Bronchial epithelial cell (primary cell): ENCODE results near the gene SHISA8. TPM values are rescaled to one million over a fixed set of nuclear protein-coding genes. Genes with fewer than 3 reads are reported as not detected.

Experiments
- DNase-seq: peaks from one replicate; pipeline ENCODE4 v3.0.0-alpha.2; 2010; ENCODE audit warnings: low read depth
- FAIRE-seq: peaks from 2 replicates; lab custom pipeline; 2011; peaks lifted over from hg19 to GRCh38; lab: Jason Lieb, UNC
- H3K27me3 ChIP-seq: 2 replicates; pipeline ENCODE4 v1.5.1; 2011; ENCODE audit warnings: low read length; ENCODE audit not compliant: control insufficient read depth, insufficient read depth
- H3K36me3 ChIP-seq: 2 replicates; pipeline ENCODE4 v1.5.1; 2011; ENCODE audit warnings: low read length; ENCODE audit not compliant: control insufficient read depth, insufficient read depth
- H3K4me3 ChIP-seq: 2 replicates; pipeline ENCODE4 v1.5.1; 2011; ENCODE audit warnings: mild to moderate bottlenecking, low read depth, low read length, control low read depth
- CTCF ChIP-seq: IDR thresholded peaks from 2 replicates; pipeline ENCODE4 v1.5.1; 2011; ENCODE audit warnings: mild to moderate bottlenecking, moderate library complexity, low read length, control low read depth, inconsistent platforms; ENCODE audit not compliant: insufficient read depth, severe bottlenecking
- total RNA-seq: library from RNA; depleted of rRNA; stranded (reverse); fragments of >200 nt; gene quantifications from 2 replicates; pipeline ENCODE4 v1.2.1, GENCODE V29; 2014

Gene SHISA8
- total RNA-seq, 1 donor from 2014 or later, result not detected

GRCh38 chr22:41904450-41905410 lies 10.1 kb downstream of the SHISA8 start:
- DNase-seq, result no peak
- TF ChIP-seq CTCF, result no peak
- Histone ChIP-seq H3K36me3 (peaks cover 41% of the 10 kb centered on the region), H3K4me3 (no peak overlapping the region), H3K27me3 (no peaks in the 10 kb centered on the region)
- no peak for FAIRE-seq

- H3K4me3 ChIP-seq, result no peak overlapping the region
- no peaks in the 10 kb centered on the region for H3K27me3 ChIP-seq
- peaks cover 56% of the 10 kb centered on the region for H3K36me3 ChIP-seq
- DNase-seq (no peak), FAIRE-seq (no peak)
- no peak for TF ChIP-seq CTCF
These were observed 11.9 kb downstream of the SHISA8 start for GRCh38 chr22:41902932-41903421.

GRCh38 chr22:41902016-41902415 lies 12.9 kb downstream of the SHISA8 start:
- Histone ChIP-seq H3K4me3 (no peak overlapping the region), H3K36me3 (peaks cover 61% of the 10 kb centered on the region), H3K27me3 (no peaks in the 10 kb centered on the region)
- DNase-seq, result no peak
- peak; percentile 55 for FAIRE-seq
- TF ChIP-seq CTCF, result no peak

- TF ChIP-seq CTCF, result no peak
- FAIRE-seq, result no peak
These were observed 14.1 kb downstream of the SHISA8 start for GRCh38 chr22:41900652-41901312.

GRCh38 chr22:41899992-41900651 lies 14.8 kb downstream of the SHISA8 start:
- FAIRE-seq (no peak), DNase-seq (no peak)
- no peak for TF ChIP-seq CTCF
- H3K27me3 ChIP-seq, result no peaks in the 10 kb centered on the region
- H3K4me3 ChIP-seq, result no peak overlapping the region
- H3K36me3 ChIP-seq, result peaks cover 62% of the 10 kb centered on the region

More at GRCh38 chr22:41900652-41901312, 14.1 kb downstream of the SHISA8 start:
- no peaks in the 10 kb centered on the region for H3K27me3 ChIP-seq
- DNase-seq, result no peak
- H3K4me3 ChIP-seq, result no peak overlapping the region
- peaks cover 66% of the 10 kb centered on the region for H3K36me3 ChIP-seq
